NCI-H2107 treated with DMSO at 0.1 percent for 48 hours (cell line): ENCODE results near the gene DYNLT4.
A peak's percentile ranks its signal among the peaks of the same experiment; 100 is the strongest.
"Not testable (repeated sequence)": the region's sequence is repeated elsewhere in the genome, so short reads cannot be mapped to it uniquely, and the experiment has no call there.

Experiments
- DNase-seq: peaks from one replicate; lab custom pipeline; 2025; ENCODE audit not compliant: unreplicated experiment; lab: John Stamatoyannopoulos, UW

The DYNLT4 gene

DNA sequence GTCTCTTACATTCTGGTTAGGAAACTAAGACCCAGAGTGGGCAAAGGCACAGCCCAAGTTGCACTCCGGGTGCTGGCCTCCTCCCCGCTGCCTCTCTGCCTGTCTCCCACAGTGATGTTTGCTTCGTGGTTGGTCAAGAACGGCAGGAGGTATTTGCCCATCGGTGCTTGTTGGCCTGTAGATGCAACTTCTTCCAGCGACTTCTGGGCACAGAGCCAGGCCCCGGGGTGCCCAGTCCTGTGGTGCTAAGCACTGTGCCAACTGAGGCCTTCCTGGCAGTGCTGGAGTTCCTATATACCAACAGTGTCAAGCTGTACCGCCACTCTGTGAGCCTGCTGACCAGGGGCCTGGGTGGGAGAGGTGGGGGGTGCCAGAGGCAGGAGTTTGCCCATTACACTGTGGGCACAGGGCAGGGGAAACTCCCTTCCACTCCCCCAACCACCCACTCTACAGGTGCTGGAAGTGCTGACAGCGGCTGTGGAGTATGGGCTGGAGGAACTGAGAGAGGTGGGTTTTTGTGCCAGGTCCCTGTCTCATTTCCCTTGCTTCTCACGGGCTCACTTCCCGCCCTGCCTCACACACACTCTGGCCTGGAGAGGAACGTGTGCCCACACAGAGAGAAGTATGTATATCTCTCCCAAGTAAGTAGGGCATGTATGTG is 3.1 kb upstream of the DYNLT4 start:
- DNase-seq, result no peak

- no peak for DNase-seq
Observed at GRCh38 chr1:44808938-44809917, 2.1 kb upstream of the DYNLT4 start.

GRCh38 chr1:44808063-44808937 is 1.1 kb upstream of the DYNLT4 start, which contains the start of gene BTBD19:
Gene BTBD19, plus strand, starts transcription at chr1:44808523. Its CDS starts 298 bp downstream, at chr1:44808821.
- no peak for DNase-seq

DNA sequence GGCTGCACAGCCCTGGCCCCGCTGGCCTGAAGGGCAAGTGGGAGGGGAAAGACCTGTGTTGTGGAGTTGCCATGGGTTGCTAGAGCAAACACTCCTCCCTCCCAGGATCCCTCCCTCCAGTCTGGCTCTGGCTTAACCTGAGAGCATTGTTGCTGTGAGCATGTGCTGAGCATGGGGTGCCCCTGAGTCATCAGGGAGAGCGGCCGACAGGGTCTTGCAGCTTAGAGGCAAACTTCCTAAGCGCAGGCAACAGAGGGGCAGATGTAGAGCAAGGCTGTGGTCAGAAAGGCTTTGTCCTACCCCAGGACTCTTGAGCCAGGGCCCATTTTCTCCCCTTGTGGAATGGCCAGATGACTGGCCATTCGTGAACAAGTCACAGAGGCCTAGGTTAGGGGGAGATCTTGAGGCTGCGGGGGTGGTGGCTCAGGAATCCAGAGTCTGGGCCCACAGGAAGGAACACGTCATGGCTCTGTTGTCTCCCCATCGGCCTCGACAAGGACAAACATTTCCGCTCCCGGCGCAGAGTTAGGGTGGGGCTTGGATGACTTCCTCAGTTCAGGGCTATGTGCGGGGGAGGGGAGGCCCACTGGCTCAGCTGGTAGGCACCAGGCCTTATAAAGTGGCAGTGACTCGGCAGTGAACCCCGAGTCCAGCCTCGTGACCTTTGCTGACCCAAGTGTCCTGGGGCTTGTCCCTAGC is 362 bp upstream of the DYNLT4 start:
- no peak for DNase-seq

DNA sequence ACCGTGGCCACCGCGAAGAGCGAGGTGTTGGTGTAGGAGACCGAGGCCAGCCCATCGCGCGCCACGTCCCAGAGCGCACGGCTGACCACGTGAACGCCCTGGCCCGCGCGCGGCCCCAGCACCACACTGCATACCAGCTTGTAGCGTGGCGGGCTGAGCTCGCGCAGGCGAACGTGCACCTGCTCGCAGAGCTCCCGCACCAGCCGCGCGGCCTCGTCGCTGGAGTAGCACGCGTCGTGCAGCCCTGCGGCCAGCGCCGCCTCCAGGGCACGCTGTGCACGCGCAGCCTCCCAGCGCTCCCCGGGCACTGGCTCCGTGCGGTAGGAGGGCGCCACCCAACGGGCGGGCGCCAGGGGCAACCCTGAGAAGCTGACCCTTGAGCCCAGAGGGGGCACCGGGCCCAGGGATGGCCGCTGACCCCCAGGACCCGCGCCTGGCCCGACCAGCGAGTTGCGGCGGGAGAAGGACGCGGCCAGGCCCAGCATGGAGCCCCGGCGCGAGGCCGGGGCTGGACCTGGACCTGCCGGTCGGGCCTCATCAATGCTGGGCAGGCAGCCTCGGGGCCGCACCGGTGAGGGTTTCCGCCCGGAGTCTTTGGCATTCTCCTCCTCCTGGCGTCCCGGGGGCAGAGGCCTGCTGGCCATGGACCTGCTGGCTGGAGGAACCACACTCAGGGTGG is 987 bp downstream of the DYNLT4 start:
- no peak for DNase-seq

DNA sequence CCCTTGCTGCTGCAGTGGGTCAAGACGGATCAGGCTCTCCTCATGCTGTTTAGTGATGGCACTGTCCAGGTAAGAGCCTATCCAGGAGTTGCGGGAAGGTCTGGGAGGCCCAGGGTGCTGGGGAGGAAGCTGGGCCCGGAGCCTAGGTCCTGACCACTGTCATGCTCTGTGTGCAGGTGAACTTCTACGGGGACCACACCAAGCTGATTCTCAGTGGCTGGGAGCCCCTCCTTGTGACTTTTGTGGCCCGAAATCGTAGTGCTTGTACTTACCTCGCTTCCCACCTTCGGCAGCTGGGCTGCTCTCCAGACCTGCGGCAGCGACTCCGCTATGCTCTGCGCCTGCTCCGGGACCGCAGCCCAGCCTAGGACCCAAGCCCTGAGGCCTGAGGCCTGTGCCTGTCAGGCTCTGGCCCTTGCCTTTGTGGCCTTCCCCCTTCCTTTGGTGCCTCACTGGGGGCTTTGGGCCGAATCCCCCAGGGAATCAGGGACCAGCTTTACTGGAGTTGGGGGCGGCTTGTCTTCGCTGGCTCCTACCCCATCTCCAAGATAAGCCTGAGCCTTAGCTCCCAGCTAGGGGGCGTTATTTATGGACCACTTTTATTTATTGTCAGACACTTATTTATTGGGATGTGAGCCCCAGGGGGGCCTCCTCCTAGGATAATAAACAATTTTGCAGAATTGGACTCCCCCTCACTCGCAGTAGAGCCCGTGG is 1.7 kb downstream of the DYNLT4 start:
- no peak for DNase-seq

- DNase-seq, result no peak
Observed at GRCh38 chr1:44803312-44804095, 3.6 kb downstream of the DYNLT4 start.

DNA sequence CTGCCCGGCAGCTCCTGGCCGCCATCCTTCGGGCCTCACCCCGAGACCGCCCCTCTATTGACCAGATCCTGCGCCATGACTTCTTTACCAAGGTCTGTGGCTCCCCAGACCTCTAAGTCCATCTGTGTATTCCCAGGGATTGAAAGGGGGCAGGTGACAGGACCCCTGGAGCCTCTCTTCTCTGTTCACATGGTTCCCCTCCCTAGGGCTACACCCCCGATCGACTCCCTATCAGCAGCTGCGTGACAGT is 4.2 kb downstream of the DYNLT4 start:
- no peak for DNase-seq

- DNase-seq, result no peak
Observed at GRCh38 chr1:44802306-44803061, 4.7 kb downstream of the DYNLT4 start.

GRCh38 chr1:44801491-44802305 is 5.5 kb downstream of the DYNLT4 start:
- DNase-seq, result no peak

DNA sequence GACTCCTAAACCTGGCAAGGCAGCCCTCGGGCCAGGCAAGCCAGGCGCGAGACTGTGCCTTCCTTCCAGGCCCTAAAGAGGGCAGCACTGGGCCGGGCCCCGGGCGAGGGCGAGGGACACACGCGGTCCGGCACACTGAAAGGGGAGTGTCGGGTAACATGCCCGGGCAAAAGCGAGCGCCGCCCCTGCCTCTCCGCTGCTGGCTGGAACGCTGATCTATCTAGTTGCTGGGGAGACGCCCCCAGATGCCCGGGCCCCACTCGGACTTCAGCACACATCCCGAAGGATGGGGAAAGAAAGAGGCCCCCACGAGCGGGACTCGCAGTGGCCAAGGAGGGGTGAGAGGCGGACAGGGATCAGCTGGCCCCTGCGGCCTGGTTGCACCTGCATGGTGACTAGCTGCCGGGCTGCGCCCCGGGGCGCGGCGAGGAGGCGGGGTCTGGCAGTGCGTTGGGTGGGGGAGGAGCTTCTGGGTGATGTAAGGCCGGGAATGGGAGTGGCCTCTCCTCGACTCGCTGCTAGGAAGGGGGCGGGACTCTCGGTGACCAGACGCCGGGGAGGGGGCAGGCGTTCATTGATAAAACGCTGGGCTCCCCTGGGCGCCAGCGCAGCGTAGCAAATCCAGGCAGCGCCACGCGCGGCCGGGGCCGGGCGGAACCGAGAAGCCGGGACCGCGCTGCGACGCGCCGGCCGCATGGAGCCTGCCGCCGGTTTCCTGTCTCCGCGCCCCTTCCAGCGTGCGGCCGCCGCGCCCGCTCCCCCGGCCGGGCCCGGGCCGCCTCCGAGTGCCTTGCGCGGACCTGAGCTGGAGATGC is 7.2 kb downstream of the DYNLT4 start, which contains the start of gene PLK3:
Gene PLK3 (plus strand): TSS at position 608 of the 815 bp plus-strand sequence. CDS start 87 bp downstream, at position 695.
- peak; percentile 96 for DNase-seq

- DNase-seq, result no peak
Observed at GRCh38 chr1:44798481-44799365, 8.4 kb downstream of the DYNLT4 start.

DNA sequence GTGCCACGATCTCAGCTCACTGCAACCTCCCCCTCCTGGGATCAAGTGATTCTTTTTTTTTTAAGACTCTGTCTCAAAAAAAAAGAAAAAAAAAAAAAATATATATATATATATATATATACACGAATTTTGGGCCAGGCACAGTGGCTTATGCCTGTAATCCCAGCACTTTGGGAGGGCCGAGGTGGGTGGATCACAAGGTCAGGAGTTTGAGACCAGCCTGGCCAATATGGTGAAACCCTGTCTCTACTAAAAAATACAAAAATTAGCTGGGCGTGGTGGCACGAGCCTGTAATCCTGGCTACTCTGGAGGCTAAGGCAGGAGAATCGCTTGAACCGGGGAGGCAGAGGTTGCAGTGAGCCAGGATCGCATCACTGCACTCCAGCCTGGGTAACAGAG is 9.3 kb downstream of the DYNLT4 start:
- not testable (repeated sequence) for DNase-seq

DNA sequence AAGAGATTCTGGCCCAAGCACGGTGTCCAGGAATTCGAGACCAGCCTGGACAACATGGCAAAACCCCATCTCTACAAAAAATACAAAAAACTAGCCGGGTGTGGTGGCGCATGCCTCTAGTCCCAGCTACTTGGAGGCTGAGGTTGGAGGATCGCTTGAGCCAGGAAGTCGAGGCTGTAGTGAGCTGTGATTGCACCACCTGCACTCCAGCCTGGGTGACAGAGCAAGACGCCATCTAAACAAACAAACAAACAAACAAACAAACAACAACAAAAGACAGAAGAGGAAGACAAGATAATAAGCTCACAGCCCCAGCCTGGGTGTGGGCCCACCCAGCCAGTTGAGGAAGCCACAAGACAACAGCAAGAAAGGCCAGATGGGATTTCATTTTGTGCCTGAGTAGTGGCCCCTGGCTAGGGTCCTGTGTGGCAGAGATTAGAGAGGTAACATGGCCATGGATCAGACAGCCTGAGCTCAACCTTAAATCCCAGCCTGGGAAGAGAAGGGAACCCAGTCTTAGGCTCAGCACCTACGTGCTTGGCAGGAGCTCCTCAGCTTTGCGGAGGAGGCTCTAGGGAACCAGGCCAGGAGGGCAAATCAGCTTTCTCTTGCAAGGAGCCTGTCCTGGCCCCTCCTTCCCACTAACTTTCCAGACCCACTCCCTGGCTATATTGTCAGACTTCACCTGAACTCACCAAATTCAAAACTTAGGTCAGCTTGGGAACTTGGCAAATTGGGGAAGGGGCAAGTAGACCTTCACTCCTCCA is 14.2 kb downstream of the DYNLT4 start:
- no peak for DNase-seq
